ENCODE results near the gene ZNF564. TPM values are rescaled to one million over a fixed set of nuclear protein-coding genes. Genes with fewer than 3 reads are reported as not detected.
A peak's percentile ranks its signal among the peaks of the same experiment; 100 is the strongest.
"Not testable (repeated sequence)": the region's sequence is repeated elsewhere in the genome, so short reads cannot be mapped to it uniquely, and the experiment has no call there.

The ZNF564 gene
- 6.5 and 8.6 TPM in 2 replicates for total RNA-seq

DNA sequence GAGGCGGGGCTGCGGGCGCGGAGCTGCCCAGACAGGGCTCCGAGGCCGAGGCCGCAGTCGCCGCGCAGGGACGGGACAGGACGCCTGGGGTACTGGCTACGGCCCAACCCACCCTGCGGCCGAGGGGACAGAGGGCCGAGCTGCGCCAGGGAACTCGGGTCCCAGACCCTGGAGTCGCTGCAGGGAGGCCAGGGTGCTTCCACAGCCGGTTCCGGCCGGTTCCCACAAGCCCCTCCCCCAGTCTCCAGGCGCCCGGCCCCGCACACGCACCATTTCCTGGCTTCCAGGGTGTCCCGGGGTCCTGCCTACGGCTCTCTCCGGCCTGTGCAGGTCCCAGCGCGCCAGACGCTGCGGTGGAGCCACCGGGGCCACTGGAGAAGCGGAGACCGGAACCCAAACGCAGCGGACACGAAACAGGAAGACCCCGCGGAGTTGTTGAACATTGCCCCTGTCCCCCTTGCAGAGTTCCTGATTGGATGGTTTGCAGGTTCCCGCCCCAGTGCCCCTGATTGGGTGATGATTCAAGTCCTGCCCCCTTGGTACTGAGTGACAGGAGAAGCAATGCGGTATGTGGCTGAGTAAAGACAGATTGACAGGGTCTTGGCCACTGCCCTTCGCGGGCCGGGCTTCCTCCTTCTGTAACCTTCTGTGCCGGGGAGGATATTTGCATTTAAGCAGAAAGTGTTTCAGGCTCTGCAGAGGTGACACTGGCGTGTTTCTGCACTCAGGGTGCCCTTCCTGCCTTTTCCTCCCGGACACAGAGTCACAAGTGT is at the start of gene ZNF564:
TSS of gene ZNF564 (minus strand) at position 423 of the 773 bp plus-strand sequence. CDS start at position 273, 150 bp downstream.
- DNase-seq (ENCODE audit: low read depth in 2 of 2): peak; percentile 97 to 99

DNA sequence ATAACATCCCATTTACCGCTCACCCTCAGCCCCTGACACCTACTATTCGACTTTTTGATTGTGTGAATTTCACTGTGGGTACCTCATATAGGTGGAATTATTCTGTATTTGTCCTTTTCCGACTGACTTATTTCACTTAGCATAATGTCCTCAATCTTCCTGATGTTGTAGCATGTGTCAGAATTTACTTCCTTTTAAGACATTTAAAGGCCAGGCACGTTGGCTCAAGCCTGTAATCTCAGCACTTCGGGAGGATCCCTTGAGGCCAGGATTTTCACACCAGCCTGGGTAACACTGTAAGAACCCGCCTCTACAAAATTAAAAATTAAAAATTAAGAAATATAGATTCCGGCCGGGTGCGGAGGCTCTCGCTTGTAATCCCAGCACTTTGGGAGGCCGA is 46.3 kb upstream of the ZNF564 start:
- no peak for DNase-seq (ENCODE audit: low read depth in 2 of 2)

DNA sequence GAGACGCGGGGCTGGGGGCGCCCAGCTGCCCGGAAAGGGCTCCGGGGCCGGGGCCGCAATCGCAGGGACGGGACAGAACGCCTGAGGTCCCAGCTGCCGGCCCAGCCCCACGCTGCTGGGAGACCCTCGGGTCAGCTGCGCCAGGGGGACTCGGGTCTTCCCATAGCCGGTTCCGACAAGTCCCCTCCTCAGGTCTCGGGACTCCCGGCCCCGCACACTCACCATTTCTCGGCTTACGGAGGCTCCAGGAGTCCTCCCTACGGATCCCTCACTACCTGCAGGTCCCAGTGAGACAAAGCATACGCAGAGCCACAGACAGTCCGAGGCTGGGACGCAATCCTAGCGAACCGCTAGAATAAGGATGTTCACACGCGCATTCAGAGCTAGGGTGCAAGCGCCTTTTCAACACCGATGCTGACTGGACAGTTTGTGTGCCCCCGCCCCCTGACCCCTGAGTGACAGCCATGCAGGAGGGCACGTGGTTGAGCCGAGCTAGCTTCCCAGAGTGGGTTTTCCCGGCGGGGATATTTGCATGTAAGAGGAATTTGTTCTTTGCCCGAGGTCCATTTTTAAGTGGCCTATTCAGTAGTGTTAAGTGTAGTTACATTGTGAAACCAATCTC is 45.8 kb upstream of the ZNF564 start:
- DNase-seq (ENCODE audit: low read depth in 2 of 2): no peak

DNA sequence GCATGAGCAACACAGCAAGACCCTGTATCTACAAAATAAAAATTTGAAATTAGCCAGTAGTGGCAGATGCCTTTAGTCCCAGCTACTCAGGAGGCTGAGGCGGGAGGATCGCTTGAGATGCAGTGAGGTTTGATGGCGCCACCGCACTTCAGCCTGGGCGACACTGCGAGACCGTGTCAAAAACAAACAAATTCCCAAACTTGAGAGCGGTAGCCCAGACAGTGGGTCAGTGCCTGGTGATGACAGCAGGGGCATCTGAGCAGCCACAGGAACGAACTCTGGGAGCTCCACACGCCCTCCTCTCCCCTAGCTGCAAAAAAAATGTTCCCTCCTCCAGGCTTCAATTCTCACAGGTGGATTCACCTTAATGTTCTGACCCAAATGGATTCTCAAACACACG is 45.2 kb upstream of the ZNF564 start:
- no peak for DNase-seq (ENCODE audit: low read depth in 2 of 2)

DNA sequence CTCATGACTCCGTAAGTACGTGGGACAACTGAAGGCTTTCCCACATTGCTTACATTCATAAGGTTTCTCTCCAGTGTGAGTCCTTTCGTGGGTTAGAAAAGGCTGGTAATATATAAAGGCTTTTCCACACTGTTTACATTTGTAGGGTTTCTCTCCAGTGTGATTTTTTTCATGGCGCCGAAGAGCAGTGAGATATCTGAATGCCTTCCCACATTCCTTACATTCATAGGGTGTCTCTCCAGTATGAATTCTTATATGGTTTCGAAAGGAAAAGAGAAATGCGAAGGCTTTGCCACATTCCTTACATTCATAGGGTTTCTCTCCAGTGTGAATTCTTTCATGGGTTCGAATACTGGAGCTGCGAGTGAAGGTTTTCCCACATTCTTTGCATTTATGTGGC is 29.8 kb upstream of the ZNF564 start:
- no peak for DNase-seq (ENCODE audit: low read depth in 2 of 2)

DNA sequence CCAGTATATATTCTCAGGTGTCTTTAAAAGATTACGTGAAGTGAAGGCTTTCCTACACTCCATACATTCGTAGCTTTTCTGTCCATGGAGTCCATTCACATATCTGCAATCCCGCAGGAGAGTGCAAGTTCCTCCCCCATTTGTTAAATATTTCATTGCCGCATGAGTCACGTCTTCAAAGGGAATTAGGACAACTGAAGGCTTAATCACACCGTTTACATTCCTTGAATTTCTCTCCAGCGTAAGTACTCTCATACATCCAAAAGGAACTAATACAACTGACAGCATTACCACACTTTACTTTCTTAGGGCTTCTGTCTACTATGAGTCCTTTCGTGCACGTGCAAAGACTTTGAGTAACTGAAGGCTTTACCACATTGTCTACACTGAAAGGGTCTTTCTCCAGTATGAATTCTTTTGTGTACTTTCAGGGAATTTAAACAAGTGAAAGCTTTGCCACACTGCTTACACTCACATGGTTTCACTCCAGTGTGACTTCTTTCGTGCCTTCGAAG is 29.0 kb upstream of the ZNF564 start:
- no peak for DNase-seq (ENCODE audit: low read depth in 2 of 2)

DNA sequence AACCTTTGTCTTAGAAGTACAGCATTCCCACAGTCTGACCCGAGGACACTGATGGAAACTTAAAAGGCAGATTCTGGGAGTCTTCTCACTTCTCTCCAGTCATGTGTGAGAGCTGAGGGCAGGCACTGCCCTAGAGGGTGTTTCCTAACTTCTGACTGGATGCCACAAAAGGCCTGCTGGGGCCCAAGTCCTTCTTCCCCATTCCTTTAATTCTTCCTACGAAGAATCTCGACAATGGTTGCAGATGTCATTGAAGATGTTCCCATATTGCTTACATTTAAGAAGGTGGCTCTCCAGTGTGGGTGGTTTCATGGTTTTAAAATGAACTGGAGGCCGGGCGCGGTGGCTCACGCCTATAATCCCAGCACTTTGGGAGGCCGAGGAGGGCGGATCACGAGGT is 27.4 kb upstream of the ZNF564 start:
- DNase-seq (ENCODE audit: low read depth in 2 of 2): no peak

DNA sequence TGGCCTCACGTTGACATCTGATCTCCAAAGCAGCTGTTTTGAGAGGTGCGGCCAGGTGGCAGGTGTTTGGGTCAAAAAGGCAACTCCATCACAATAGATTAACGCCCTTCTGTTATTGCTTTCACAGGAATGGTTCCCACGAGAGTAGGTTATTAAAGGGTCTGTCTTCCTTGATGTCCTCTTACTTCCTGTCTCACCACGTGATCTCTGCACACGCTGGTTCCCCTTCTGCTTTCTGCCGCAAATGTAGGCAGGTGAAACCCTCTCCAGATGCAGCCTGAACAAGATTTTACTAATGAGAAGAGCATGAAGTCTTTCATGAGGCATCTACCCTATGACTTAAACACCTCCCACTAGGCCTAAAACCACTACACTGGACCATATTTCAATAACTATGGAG is 22.8 kb upstream of the ZNF564 start:
- no peak for DNase-seq (ENCODE audit: low read depth in 2 of 2)

DNA sequence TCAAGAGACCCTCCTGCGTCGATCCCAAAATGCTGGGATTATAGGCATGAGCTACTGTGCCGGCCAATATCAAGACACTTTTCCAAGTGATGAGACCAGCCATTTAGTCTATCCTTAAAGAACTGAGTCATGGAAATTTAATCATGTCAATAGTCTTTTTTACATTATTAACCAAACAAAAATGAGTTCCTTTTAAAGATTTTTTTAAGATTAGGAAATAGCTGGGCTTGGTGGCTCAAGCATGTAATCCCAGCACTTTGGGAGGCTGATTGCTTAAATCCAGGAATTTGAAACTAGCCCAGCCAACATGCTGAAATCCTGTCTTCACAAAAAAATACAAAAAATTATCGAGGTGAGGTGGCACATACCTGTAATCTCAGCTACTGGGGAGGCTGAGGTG is 16.7 kb upstream of the ZNF564 start:
- DNase-seq (ENCODE audit: low read depth in 2 of 2): no peak

DNA sequence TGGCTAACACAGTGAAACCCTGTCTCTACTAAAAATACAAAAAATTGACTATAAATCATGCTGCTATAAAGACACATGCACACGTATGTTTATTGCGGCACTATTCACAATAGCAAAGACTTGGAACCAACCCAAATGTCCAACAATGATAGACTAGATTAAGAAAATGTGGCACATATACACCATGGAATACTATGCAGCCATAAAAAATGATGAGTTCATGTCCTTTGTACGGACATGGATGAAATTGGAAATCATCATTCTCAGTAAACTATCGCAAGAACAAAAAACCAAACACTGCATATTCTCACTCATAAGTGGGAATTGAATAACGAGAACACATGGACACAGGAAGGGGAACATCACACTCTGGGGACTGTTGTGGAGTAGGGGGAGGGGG is 15.1 kb upstream of the ZNF564 start:
- not testable (repeated sequence) for DNase-seq (ENCODE audit: low read depth in 2 of 2)

DNA sequence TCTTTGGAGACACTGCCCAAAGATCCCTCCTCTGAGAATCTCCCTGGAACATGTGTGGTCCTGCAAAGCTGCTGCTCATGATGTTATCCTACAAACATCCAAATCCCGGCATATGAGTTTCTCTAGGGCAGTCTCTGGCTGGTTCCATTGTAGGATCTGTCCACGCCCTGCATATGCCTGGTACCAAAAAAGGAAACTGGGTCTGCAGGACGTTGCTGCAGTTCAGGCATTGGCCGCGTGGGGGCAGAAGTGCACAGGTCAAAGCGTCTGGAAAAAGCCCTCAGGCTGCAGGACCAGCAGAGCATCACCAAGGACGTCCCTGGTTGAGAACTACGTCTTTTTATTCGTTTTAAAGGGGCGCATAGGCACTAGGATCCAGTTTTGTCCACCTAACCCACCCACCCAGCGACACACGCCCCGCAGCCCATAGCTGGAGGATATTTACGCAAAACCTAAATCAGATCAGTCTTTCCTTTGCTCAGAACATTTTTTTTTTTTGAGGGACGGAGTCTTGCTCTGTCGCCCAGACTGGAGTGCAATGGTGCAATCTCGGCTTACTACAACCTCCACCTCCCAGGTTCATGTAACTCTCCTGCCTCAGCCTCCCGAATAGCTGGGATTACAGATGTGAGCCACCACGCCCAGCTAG is 12.9 kb upstream of the ZNF564 start:
- peak; percentile 62 to 80 for DNase-seq (ENCODE audit: low read depth in 2 of 2)

DNA sequence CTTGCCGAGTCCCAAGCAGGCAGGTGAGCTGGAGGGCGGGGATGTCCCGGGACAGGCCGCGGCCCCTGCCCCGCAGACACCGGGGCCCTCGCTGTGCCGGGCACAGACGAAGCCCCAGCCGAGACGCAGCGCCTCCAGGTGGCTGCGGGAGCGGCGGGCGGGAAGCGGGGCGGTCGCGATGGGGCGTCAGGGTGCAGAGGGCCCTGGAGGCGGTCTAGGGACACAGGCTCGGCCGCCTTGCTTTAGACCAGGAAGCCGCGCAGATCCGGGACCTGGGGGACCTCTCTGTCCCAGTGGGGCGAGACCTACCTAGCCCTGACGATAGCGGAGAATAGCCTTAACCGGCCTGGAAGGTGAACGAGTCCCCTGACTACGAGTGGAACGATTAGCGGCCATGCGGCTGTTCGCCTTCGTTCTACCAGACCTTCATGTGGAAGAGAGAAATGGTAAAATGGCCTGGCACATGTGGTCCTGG is 4.2 kb upstream of the ZNF564 start:
- no peak for DNase-seq (ENCODE audit: low read depth in 2 of 2)

DNA sequence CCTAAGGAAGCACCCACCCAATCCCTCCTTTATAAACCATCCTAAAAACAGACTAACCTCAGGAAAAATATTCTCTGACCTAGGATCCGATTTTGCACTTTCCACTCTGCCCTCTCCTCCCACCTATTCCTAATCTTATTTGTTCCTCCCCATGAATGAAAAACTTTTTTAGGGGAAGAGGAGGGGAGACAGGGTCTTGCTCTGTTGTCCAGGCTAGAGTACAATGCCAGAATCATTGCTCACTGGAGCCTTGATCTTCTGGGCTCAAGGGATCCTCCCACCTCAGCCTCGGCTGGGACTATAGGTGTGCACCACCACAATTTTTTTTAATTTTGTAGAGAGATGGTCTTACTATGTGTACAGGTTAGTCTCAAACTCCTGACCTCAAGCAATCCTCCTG is 4.4 kb downstream of the ZNF564 start:
- DNase-seq (ENCODE audit: low read depth in 2 of 2): no peak

DNA sequence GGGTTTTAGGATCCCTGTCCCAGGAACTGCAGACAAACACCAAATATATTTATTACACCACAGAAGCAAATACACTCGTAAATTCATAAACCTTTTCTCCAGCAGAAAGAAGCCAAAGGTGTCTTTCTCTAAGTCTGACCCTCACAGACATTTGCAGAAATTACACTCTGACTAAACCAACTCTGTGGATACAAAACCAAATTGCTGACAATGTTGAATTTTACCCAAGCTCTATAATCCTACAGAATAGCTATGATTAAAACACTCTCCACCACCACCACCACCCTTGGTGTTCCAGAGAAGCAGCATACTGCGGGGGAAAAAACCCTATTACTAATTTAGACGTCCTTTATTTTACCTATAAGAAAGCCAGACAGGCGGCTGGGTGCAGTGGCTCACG is 5.2 kb downstream of the ZNF564 start:
- no peak for DNase-seq (ENCODE audit: low read depth in 2 of 2)

DNA sequence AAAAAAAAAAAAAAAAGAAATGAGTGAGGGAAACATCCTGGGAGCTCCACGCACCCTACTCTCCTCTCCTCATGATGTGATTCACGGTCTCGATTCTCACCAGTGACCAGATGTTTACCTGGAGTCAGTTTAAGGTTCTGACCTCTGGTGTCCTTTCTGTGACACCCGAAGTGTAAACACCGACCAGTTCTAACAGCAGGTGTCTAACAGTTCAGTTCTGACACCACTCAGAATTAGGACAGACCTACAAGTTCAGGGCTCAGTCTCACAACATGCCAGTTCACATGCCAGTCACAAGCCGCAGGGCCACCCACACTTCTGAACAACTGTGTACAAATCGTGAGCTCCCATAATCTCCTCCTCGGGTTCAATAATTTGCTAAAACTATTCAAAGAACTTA is 6.0 kb downstream of the ZNF564 start:
- no peak for DNase-seq (ENCODE audit: low read depth in 2 of 2)

DNA sequence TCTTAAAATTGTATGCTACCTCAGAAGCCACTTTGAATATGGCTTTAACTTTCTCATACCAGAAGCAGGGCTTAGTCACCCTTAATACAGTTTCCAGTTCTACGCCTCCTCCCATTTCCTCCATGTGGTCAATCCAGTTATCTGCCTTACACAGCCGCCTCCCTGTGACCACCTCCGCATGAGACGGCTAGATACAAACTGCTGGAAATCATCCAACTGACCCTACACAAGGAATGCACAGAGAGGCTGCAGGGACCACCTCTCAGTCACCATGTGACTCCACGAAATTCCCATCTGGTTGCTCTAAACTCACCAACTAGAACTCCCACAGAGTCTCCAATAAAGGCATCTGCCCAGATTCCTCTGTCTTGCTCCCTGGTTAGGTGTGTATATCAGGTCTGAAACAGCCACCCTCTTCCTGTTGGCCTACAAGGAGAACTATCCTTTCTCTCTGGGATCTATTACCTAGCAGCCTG is 6.8 kb downstream of the ZNF564 start:
- DNase-seq (ENCODE audit: low read depth in 2 of 2): peak in 1 of 2 donors; percentile 85

DNA sequence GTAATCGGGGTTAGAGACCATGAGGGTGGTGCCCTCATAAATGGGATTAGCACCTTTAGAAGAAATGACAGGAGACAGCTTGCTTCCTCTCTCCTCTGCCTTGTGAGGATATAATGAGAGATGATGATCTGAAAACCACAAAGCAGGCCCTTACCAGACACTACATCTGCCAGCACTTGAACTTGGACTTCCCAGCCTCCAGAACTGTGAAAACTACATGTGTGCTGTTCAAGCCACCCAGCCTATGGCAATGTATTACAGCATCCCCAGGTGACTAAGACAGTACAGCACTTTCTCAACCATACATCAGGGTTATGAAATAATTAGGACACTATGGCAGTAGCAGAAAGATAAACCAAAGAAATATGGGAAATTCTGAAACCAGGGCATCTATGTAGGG is 7.4 kb downstream of the ZNF564 start:
- DNase-seq (ENCODE audit: low read depth in 2 of 2): no peak

DNA sequence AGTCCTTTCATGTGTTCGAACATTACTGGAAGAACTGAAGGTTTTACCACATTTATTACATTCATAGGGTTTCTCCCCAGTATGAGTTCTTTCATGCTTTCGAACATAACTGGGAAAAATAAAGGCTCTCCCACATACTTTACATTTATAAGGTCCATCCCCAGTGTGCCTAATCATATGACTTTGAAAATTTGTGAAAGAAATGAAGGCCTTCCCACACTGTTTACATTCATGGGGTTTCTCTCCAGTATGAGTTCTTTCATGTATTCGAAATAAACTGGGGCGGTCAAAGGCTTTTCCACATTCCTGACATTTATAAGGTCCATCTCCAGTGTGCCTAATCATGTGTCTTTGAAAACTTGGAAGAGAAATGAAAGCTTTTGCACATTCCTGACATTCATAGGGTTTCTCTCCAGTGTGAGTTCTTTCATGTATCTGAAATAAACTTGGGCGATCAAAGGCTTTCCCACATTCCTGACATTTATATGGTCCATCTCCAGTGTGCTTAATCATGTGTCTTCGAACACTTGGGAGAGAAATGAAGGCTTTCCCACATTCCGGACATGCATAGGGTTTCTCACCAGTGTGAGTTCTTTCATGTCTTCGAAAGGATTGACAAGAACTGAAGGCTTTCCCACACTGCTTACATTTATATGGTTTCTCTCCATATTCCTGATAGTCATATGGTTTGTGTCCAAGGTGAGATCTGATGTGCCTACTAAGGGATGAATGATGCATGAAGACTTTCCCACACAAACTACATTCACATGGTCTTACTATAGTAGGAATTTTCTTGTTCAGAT is 24.0 kb downstream of the ZNF564 start:
- peak in 1 of 2 donors; percentile 33 for DNase-seq (ENCODE audit: low read depth in 2 of 2)

DNA sequence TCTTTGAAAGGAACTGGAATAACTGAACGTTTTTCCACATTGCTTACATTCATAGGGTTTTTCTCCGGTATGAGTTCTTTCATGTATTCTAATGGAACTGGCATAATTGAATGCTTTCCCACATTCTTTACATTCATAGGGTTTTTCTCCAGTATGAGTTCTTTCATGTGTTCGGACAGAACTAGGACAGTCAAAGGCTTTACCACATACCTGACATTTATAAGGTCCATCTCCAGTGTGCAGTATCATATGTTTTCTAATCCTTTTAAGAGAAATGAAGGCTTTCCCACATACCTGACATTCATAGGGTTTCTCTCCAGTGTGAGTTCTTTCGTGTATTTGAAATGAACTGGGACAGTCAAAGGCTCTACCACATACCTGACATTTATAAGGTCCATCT is 24.7 kb downstream of the ZNF564 start:
- no peak for DNase-seq (ENCODE audit: low read depth in 2 of 2)

DNA sequence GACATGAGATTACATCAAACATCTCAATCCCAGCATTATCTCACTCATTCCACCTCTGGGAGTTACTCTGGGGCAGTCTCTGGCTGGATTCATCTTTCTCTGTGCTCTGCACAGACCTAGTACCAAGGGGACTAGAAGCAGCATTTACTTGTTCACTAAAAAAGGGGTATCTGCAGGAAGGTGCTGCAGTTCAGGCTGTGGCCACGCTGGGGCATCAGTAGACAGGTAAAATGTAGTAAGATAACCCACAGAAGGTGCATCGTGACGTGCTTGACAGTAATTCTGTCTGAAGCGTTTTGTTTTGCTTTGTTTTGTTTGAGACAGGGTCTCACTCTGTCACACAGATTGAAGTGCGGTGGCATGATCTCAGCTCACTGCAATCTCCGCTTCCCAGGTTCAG is 29.3 kb downstream of the ZNF564 start:
- peak in 1 of 2 donors; percentile 5 for DNase-seq (ENCODE audit: low read depth in 2 of 2)

DNA sequence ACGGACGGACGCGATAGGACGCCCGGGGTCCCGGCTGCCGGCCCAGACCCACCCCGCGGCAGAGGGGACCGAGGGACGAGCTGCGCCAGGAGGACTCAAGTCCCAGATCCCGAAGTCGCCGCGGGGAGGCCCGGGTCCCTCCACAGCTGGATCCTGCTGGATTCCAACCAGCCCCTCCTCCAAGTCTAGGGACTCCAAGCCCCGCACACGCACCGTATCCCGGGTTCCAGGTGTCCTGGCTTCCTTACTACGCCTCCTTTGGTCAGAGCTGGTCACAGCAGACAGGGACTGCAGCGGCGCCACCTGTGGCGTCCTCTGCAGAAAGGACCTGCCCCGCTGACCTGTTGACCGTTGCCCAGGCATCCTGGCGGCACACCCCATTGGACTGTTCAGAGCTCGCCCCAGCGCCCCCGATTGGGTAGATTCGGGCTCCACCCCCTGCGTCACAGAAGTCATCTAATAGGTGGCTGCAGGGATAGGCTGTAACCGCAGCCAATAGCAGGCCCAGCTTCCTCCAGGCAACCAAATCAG is 37.7 kb downstream of the ZNF564 start:
- no peak for DNase-seq (ENCODE audit: low read depth in 2 of 2)
